ENCODE data around the gene NDUFB3. TPM values are rescaled to one million over a fixed set of nuclear protein-coding genes. Genes with fewer than 3 reads are reported as not detected.
A peak's percentile ranks its signal among the peaks of the same experiment; 100 is the strongest.

The NDUFB3 gene
- total RNA-seq, 1 donor from 2014 or later: 34.2 TPM

DNA sequence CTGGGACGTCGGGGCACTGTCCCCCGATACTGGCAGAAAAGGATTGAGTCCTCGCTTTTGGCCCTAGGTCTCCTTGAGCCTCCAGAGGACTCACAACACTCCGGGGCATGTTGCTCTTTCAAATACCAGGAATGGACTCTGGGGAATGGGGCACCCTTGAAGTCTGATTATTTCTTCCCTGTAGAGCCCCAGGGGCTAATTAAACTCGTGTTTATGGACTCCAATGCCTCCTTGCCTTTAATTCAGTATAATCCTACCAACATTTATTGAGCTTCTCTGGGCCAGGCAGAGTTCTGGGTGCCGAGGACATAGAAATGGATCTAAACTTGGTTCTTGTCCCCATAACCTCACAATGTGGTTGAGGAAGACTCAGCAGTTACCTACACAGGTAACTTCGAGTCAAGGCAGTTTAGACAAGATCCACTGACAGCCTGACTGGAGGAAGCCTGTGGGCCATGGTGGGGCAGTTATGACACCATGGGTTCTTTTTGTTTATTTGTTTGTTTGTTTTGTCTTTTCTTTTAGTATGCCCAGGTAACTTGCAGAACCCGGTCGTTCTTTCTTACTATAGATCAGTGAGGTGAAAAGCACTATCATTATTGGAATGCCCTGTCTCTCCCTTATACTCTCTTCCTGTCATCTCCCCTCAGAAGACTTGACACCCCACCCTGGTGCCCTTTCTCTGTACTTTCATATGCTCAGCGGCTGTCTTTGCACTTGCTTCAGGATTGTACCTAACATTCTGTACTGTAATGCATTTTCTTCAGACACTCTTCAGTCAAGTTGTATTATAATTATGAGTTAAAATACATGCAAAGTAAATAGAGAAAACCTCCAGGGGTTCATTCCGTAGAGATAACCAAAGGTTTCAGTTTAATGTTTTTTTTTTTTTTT, 47.4 kb downstream of the NDUFB3 start:
- no peaks in the 10 kb centered on the region for H3K27me3 ChIP-seq
- peaks cover 7 to 21% of the 10 kb centered on the region in 2 donors for H3K4me1 ChIP-seq
- peak overlapping the region; percentile 77 to 85 for H3K4me3 ChIP-seq
- intact Hi-C loops (cut with DNase I): loop anchor here (1.0 to 10.0 kb wide), 6 partner anchors 8 to 1146 kb away; partner anchors contain the start of genes FZD7, HYCC2, NIF3L1 and NOP58
- H3K36me3 ChIP-seq: no peaks in the 10 kb centered on the region
- TF ChIP-seq CTCF (IDR thresholded peaks at IDR 0.05): no peak
- H3K9me3 ChIP-seq: no peaks in the 10 kb centered on the region
- peak overlapping the region; percentile 99 for H3K27ac ChIP-seq
- no peak for DNase-seq (ENCODE audit: low spot score in 2 of 2)

- intact Hi-C loops (cut with DNase I): no loop called here
- no peak for TF ChIP-seq CTCF (IDR thresholded peaks at IDR 0.05)
Observed at GRCh38 chr2:201122276-201122675, 50.5 kb downstream of the NDUFB3 start.

GRCh38 chr2:201126308-201127151, 54.7 kb downstream of the NDUFB3 start:
- H3K27me3 ChIP-seq: no peaks in the 10 kb centered on the region
- no peak for DNase-seq (ENCODE audit: low spot score in 2 of 2)
- intact Hi-C loops (cut with DNase I): loop anchor here (1.0 kb wide), 1 partner anchor 8 kb away; no protein-coding TSS in a partner anchor
- peaks cover 22 to 64% of the 10 kb centered on the region in 2 donors for H3K4me1 ChIP-seq
- no peaks in the 10 kb centered on the region for H3K9me3 ChIP-seq
- H3K4me3 ChIP-seq: peak overlapping the region in 1 of 2 donors; percentile 47
- no peak for TF ChIP-seq CTCF (IDR thresholded peaks at IDR 0.05)
- peak overlapping the region; percentile 59 to 89 for H3K27ac ChIP-seq
- H3K36me3 ChIP-seq: no peaks in the 10 kb centered on the region

More at GRCh38 chr2:201122276-201122675, 50.5 kb downstream of the NDUFB3 start:
- peak overlapping the region in 1 of 2 donors; percentile 28 for H3K4me3 ChIP-seq
- H3K27ac ChIP-seq: no peak overlapping the region
- H3K4me1 ChIP-seq: peaks cover 15 to 49% of the 10 kb centered on the region in 2 donors
- no peak for DNase-seq (ENCODE audit: low spot score in 2 of 2)
- H3K36me3 ChIP-seq: no peaks in the 10 kb centered on the region
- H3K9me3 ChIP-seq: no peaks in the 10 kb centered on the region
- no peaks in the 10 kb centered on the region for H3K27me3 ChIP-seq

GRCh38 chr2:201127152-201127511, 55.3 kb downstream of the NDUFB3 start:
- Histone ChIP-seq H3K4me3 (peak overlapping the region; percentile 6 to 47), H3K4me1 (peaks cover 22 to 64% of the 10 kb centered on the region in 2 donors)

More at GRCh38 chr2:201127152-201127511, 55.3 kb downstream of the NDUFB3 start:
- H3K36me3 ChIP-seq: no peaks in the 10 kb centered on the region
- H3K27me3 ChIP-seq: no peaks in the 10 kb centered on the region
- no peak for TF ChIP-seq CTCF (IDR thresholded peaks at IDR 0.05)
- no peaks in the 10 kb centered on the region for H3K9me3 ChIP-seq
- no peak for DNase-seq (ENCODE audit: low spot score in 2 of 2)
- intact Hi-C loops (cut with DNase I): loop anchor here (1.0 kb wide), 1 partner anchor 9 kb away; no protein-coding TSS in a partner anchor
- H3K27ac ChIP-seq: peak overlapping the region; percentile 59 to 89

Data from ascending aorta (tissue), 2 donors.